GM21529 (cell line): ENCODE measurements around the gene KAZN.

ENCODE experiments used
- ATAC-seq: cut with Tn5 transposase; IDR thresholded peaks from one replicate; pipeline ENCODE4 v1.9.1; 2021; ENCODE audit not compliant: unreplicated experiment

The KAZN gene

GRCh38 chr1:14964711-14965055, 366.2 kb downstream of the KAZN start:
- ATAC-seq, result no peak

DNA sequence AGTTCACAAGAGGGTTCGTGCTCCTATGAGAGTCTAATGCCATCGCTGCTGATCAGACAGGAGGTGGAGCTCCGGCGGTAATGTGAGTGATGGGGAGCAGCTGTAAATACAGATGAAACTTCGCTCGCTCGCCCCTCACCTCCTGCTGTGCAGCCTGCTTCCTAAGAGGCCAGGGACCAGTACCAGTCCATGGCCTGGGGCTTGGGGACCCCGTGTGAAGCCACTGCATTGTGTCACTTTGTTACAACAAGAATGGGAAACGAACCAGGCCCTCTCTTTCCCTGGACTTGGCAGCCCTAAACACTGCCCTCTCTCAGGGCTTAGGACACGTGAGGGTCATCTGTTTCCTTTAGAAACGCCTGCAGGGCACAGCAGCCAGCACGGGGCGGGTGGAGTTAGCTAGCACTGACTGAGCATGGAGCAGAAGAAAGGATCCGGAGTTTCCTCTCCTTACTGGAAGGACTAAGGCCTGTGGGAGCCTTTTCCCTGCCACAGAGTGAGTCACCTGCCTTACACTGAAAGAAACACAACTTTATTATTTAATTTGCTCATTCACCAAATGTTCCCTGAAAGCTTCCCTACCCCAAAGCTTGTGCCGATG, 369.9 kb downstream of the KAZN start:
- no peak for ATAC-seq

DNA sequence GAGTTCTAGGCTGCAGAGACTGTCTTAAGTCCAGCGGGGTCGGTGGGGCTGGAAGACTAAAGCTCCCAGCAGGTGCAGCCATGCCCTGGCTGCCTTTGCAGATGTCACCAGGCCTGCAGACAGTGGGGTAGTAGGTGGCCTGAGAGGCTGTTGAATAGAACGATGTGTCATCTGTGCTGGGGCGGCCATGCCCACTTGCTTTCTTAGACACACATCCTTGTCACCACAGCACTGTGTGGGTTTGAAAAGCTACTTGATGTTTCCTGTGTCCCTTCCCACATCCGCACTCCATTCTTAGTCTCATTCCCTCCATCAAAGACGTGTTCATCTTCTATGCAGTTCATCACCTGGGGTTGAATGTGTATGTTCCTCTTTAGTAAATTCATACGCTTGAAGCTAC, 370.5 kb downstream of the KAZN start:
- ATAC-seq, result no peak

- ATAC-seq, result no peak
Measured at GRCh38 chr1:14970115-14970798, 371.8 kb downstream of the KAZN start.

- no peak for ATAC-seq
Measured at GRCh38 chr1:14970799-14971141, 372.3 kb downstream of the KAZN start.

DNA sequence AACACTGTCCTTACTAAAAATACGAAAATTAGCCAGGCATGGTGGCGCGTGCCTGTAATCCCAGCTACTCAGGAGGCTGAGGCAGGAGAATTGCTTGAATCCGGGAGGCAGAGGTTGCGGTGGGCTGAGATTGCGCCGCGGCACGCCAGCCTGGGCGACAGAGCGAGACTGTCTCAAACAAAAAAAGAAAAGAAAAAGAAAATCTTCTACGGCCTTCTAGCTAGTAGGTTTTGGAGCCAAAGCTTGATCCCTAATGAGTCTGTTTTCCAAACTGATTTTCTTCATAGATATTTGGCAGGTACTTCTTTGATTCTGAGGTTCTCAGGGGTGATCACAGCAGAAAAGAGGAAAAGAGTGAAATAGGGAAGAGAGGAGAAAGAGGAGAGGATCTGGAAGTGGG, 372.7 kb downstream of the KAZN start:
- ATAC-seq, result no peak

DNA sequence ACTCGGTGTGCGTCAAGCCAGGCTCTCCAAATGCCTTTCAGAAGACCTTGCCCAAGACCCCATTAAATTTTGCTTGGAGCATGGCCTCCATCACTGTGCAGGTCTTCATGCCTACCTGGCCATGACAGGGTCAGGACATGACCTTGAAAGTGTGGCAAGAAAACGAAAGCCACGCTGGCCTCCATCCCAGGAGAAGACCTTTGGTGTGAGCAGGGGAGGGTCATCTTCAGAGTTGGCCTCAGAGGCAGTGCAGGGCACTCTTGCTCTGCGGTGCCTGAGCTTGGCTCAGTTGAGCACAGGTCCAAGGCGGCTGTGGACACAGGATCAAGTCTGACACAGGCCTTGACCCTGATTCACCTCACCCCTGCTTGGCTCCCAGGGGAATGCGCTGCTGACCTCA, 373.6 kb downstream of the KAZN start:
- no peak for ATAC-seq

DNA sequence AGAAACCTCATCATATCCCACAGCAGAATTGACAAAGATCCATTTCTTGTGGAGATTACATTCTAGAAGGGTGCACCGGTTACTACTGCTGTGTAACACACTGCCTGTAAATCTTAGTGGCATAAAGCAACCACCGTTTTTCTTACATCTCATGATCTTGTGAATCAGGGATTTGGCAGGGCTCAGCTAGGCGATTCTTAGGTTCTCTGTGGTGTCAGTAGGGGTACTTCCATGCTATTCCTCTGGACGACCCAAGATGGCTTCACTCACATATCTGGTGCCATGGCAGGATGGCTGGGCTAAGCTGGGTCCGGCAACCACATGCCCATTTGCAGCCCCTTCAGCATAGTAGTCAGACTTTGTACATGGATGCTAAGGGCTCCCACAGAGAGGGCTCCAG, 375.3 kb downstream of the KAZN start:
- no peak for ATAC-seq

GRCh38 chr1:14974361-14974760, 375.9 kb downstream of the KAZN start:
- no peak for ATAC-seq

DNA sequence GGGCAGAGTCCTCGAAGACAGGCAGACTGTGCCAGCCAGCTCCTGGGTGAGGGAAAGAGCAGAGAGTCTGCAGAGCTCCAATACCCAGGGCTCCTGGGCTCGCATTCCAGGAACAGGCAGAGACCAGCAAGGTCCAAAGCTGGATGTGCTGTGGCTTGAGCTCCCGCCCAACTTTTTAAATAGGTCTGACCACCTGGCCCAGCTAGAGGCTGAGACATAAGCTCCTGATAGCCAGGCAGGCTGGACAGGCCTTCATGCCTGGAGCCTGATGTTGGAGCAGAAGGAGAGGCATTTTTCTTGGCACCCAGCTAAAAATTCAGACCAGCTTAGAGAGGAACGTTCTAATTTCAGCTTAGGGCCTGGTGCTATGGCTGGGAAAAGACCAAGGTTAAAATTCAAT, 376.6 kb downstream of the KAZN start:
- ATAC-seq, result no peak

GRCh38 chr1:14976256-14976655, 377.8 kb downstream of the KAZN start:
- no peak for ATAC-seq

GRCh38 chr1:14977338-14977931, 378.9 kb downstream of the KAZN start:
- no peak for ATAC-seq

DNA sequence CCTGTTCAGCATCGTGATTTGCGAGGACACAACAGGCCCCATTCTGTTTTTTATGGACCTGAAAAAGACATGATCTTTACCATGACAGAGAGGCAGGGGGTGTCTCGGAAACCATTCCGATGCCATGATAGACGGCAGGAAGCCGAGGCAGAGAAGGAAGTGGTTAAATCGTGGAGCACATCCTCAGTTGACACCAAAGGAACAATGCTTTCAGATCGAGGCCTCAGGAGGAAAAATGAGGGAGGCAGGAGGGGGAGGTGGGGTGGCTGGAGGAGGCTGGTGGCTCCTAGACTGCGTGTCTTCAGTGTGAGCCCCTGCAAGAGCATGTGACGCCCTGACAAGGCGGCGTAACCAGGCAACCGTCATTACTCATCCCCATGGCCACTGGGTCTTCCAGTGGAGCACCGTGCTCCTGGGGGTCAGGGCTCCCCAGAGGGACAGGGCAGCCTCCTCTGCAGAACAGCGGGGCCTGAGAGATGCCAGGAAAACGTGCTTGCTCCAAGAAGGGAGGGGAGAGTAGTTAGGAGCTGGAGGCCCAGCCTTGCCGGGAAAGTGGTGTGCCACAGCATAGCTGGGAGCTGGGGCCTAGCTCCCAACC, 382.2 kb downstream of the KAZN start:
- ATAC-seq, result no peak

DNA sequence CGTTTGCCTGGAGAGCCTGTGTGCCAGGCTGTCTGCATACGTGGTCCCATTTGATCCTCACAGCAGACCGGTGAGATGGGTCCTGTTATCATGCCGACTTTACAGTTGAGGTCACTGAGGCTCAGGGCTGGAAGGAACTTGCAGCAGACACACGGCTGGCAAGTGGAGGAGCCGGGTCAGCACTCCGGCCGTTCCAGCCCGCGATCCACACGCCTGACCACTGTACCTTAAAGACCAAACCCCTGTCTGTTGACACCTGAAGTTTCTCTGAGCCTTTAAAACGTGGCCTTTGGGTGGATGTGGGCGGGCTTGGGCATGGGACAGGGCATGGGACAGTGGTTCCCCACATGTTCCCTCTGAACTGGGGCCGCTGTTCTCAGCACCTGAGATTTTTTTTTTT, 383.5 kb downstream of the KAZN start:
- ATAC-seq, result no peak

- ATAC-seq, result no peak
Measured at GRCh38 chr1:14983277-14983676, 384.8 kb downstream of the KAZN start.

GRCh38 chr1:14986168-14986567, 387.7 kb downstream of the KAZN start:
- no peak for ATAC-seq

DNA sequence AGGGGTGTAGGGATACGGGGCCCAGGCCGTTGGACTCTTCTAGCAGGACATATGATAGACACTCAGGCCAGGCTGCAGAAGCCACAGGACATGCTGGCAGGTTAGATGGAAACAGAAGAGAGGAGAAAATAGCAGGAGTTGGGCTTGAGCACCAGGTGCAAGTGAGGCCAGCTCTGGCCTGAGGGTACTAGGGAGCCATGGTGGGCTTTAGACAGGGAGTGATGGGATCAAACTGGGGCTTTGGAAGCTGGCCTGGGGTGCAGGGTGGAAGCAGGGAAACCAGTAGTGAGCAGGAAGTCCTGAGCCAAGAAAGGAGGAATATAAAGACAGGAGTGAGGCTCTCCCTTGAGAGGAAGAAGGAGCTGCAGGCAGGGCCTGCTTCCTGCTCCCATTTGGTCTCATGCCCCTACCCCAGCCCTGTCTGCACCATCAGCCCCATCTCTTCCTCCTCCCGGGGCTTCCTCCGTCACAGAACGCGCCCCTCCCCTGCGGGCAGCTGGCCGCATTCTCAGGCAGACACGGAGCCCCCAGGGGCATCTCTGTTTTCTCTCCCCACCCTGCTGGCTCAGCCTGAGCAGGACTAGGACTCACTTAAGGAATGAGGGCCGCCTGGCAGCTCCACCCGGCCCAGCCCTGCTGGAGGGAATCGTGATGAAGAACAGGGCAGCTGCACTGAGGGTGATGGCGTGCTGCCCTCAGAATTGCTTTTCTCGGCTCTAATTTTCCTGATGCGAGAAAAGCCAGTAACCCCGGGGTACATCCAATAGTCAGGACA, 389.5 kb downstream of the KAZN start:
- ATAC-seq, result no peak

GRCh38 chr1:14988636-14989035, 390.2 kb downstream of the KAZN start:
- no peak for ATAC-seq

GRCh38 chr1:14989931-14990728, 391.6 kb downstream of the KAZN start:
- ATAC-seq, result no peak

GRCh38 chr1:14993414-14993813, 394.9 kb downstream of the KAZN start:
- ATAC-seq, result no peak

- no peak for ATAC-seq
Measured at GRCh38 chr1:14994148-14994547, 395.7 kb downstream of the KAZN start.
